Measurements from ENCODE around the gene NGF.
"Not testable (repeated sequence)": the region's sequence is repeated elsewhere in the genome, so short reads cannot be mapped to it uniquely, and the experiment has no call there.

NGF gene

DNA sequence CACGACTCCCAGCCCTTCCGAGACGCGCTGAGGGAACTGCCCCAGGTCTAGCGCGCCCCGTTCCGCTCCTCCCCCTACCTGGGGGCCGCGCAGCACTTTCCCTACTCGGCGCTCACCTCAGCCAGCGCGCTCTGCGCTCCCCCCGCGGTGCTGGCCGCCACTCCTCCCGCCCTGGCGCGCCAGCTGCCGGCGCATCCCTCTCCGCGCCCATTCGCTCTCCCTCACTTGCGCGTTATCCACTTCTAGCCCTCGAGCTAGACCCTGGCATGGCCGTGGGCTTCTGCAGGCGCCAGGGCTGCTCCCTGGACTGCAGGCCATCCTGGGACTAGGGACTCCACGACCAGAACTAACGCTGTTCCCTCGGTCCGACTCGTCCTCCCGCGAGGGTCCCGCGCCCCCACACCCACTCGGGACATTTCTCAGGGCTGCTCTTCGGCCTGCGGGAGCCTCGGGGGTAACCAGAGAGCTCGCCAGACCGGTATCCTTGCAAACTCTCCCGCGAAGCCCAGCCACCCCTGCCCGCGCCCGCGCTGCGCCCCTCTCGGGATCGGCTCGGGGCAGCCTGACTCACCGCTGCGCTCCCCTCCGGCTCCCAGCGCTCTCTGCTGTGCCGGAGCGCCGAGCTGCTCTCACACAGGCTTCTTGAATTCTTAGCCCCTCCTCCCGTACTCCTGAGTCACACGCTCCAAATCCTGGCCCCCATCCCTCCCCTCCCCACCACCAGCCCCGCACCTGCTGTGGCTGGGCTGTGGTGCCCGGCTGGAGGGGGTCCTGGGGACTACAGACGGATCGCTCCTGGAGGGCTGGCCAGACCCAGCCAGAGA, at the start of gene NGF:
TSS of gene NGF (minus strand) at position 617 of the 824 bp plus-strand sequence. CDS start 51,454 bp downstream, outside the sequence.
- in situ Hi-C loops (cut with MboI; ENCODE audit: low sequenced_read_pairs), result no loop called here

DNA sequence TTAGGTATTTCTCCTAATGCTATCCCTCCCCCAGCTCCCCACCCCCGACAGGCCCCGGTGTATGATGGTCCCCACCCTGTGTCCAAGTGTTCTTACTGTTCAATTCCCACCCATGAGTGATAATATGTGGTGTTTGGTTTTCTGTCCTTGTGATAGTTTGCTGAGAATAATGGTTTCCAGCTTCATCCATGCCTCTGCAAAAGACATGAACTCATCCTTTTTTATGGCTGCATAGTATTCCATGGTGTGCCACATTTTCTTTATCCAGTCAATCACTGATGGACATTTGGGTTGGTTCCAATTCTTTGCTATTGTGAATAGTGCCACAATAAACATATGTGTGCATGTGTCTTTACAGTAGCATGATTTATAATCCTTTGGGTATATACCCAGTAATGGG, 45.4 kb upstream of the NGF start:
- in situ Hi-C loops (cut with MboI; ENCODE audit: low sequenced_read_pairs), result not testable (repeated sequence)

DNA sequence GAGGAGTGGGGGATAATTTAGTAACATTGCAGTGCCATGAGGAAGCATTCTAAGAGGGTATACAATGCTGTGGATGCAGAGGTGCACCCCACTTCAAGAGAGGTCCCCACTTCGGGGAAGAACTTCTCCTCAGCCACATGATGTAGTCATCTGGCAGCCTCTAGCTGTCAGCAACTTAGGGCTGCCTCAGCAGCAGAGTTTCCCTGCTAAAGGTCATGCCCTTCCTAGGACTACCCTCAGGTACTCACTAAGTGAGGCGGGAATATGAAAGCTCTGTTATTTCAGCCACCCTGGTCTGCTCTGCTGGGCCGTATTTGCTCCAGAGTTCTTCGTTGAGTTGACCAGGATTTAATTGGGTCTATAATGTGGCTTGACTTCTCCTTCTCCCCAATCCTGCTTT, 41.9 kb upstream of the NGF start:
- in situ Hi-C loops (cut with MboI; ENCODE audit: low sequenced_read_pairs), result no loop called here

DNA sequence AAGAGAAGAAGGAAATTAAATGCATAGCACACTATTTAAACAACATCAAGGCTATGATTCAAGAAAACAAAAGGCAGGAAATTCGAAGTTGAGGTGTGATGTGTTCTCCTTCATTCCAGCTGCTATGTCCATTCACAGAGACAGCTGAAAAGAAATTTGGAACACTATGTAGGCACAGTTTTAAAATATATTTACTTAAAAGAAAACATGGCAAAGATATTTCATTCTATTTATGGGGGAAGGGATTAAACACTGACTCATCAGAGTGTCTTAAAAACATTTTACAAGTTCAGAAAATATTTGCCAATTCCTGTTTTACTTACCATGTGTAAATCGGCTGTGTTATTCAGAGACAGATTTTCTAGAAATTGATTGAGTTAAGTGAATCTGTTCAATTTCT, 39.4 kb upstream of the NGF start:
- in situ Hi-C loops (cut with MboI; ENCODE audit: low sequenced_read_pairs), result no loop called here

DNA sequence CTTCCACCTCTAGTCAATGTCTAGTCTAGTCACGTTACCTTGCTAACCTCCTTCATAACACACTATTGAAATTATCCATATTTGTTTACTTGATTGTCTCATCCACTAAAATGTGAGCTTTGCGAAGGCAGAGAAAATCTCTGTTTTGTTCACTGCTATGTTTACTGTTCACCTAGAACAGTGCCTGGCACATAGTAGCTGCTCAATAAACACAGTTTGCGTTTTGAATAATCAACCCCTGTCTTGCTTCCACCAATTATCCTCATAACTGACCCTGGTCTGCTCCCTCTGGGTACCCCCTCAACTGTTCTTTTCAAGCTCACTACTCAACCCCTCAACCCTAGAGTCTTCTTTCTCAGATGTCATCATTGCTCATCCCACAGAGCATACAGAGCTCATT, 36.5 kb upstream of the NGF start:
- in situ Hi-C loops (cut with MboI; ENCODE audit: low sequenced_read_pairs), result no loop called here

DNA sequence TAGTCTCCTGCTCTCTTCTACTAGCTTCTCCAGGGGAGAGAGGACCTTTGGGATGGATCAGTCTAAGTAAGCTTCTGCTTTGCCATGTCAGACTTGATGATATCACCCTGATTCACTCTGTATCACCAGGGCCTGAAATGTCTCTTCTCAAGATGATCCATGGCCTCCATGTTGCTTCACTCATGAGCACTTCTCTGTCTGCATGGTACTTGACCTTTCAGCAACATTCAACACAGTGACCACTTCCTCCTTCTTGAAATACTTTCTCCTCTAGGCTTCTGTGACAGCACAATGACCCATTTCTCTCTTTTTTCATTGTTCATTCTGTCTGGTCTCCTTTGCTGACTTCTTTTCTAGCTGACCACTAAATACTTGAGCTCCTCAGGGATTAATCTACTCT, 35.3 kb upstream of the NGF start:
- in situ Hi-C loops (cut with MboI; ENCODE audit: low sequenced_read_pairs), result no loop called here

DNA sequence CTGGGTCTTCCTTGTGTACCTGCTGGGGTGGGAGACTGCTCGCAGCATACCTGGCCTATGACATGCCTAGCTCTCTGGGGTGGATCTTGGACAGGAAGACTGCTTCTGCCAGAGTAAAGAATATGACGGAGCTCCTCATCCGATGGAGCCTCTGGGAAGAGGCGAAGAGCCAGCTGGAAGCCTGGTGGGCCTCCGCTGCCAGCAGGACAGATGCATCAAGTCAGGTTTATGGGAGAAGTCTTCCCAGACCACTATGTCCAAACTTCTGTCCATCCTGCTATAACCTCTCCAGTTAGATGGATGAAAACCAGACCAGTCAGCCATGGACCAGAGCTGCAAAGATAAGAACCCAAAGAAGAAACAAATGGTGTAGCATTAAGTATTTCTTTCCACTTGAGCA, 27.7 kb upstream of the NGF start:
- in situ Hi-C loops (cut with MboI; ENCODE audit: low sequenced_read_pairs), result no loop called here

DNA sequence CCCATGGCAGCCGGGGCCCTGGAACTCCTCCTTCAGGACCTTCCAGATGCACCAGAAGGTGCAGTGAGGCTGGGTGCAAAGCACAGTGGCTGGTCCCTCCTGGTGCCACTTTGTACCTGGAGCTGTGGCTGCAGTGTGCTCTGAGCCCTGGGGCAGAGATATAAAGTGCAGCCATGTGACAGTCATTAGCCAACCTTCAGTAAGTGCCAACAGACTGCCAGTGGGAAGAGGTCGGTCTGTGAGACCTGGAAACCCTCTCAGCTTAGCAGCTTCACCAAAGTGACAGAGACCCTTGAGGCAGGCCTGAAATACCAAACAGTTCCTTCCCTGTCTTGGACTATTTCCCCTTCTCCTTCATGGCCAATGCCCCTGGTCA, 26.7 kb upstream of the NGF start:
- in situ Hi-C loops (cut with MboI; ENCODE audit: low sequenced_read_pairs), result no loop called here

DNA sequence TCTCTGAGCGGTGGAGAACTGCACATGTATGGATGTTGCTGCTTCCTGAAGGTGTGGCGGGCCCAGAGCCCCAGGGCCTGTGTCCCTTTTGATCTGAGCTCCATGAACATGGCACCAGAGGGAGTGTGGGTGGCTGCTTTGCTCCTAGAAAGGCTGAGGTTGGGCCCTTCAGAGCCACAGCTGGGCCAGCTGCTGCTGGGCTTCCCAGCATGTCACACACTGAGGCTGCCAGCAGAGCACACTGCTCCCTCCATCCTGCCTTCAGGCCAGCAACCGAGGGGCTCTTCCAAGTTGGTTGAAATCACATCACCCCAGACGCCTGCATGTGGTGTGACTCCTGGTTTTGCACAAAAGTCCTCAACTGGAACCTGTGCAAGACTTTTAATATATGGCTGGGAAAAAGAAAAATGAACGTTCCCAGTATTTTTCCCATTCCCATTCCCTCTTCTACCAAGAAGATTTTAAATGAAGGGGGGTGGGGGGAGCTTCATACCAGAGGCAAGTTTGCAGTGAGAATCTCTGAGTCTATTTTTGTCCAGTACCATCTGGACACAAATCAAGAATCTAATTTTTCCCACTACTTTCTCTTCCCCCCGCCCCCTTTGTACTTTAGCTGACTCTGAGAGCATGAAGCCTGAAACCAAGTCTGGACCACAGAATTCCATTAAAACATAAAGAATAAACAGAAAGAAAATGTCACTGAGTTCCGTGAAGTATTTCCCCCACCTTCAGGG, 26.2 kb upstream of the NGF start:
- in situ Hi-C loops (cut with MboI; ENCODE audit: low sequenced_read_pairs), result no loop called here

DNA sequence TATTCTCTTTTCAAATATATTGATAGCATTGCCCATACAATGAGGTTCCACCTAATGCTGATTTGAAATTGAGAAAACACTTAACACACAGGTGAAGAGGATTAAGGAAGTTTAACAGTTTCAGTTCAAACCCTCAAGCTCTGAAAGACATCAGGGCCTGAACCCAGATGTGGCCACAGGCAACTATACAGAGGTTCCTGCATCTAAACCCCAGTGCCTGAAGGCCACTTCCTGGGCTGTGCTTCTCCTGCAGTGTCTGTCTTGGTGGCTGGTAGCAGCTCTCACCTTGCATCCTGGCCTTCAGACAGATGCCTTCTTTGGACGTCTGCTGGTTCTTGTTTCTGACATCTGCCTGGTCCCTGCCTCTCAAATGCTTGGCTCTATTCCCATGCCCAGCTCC, 25.1 kb upstream of the NGF start:
- in situ Hi-C loops (cut with MboI; ENCODE audit: low sequenced_read_pairs), result no loop called here

DNA sequence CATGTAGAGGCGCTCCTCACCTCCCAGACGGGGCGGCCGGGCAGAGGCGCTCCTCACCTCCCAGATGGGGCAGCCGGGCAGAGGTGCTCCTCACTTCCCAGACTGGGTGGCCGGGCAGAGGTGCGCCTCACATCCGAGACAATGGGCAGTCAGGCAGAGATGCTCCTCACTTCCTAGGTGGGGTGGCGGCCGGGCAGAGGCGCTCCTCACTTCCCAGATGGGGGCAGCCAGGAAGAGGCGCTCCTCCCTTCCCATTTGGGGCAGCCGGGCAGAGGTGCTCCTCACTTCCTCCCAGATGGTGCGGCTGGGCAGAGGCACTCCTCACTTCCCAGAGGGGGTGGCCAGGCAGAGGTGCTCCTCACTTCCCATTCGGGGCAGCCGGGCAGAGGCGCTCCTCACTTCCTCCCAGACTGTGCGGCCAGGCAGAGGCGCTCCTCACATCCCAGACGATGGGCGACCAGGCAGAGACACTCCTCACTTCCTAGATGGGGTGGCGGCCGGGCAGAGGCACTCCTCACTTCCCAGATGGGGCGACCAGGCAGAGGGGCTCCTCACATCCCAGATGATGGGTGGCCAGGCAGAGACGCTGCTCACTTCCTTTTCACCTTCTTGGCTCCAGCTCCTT, 22.6 kb upstream of the NGF start:
- in situ Hi-C loops (cut with MboI; ENCODE audit: low sequenced_read_pairs), result not testable (repeated sequence)

DNA sequence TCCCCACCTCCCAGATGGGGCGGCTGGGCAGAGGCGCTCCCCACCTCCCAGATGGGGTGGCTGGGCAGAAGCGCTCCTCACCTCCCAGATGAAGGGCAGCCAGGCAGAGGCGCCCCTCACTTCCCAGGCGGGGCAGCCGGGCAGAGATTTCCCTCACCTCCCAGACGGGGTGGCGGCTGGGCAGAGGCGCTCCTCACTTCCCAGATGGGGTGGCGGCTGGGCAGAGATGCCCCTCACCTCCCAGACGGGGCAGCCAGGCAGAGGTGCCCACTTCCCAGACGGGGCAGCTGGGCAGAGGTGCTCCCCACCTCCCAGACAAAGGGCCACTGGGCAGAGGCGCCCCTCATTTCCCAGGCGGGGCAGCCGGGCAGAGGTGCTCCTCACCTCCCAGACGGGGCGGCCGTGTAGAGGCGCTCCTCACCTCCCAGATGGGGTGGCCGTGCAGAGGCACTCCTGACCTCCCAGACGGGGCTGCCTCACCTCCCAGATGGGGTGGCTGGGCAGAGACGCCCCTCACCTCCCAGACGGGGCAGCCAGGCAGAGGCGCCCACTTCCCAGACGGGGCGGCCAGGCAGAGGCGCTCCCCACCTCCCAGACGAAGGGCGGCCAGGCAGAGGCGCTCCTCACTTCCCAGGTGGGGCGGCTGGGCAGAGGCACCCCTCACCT, 21.9 kb upstream of the NGF start:
- in situ Hi-C loops (cut with MboI; ENCODE audit: low sequenced_read_pairs), result not testable (repeated sequence)

DNA sequence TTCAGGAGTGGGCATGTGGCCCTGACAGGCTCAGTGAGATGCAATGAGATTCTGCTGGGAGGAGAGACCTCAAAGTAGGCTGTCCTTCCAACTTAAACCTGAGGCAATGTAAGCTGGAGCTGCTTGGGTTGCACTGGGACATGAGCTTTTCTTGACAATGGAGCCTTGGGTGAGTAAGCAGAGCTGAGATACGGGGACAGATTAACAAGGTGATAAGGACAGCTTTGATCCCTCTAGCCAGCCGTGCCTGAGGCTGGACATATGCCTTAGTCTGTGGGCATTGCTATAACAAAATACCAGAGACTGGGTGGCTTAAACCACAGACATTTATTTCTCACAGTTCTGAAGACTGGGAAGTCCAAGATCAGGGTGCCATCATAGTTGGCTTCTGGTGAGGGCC, 18.3 kb upstream of the NGF start:
- in situ Hi-C loops (cut with MboI; ENCODE audit: low sequenced_read_pairs), result no loop called here

DNA sequence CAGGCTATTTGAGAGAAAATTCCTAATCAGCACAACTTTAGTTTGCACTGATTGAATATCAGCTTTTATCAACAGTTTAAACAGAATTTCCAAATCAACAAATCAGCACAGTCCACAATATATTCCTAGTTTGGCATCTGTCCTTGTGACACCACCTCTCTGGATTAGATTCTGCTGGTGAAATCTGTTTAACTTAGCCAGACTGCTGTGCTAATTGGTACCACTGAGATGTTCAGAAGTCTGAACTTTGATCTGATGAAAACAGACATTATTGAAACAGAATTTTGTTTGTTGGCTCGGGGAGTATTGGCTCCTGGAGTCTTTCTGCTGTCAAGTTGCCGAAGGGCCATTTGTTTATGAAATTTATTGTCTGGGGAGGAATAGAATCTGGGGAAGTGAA, 17.0 kb upstream of the NGF start:
- in situ Hi-C loops (cut with MboI; ENCODE audit: low sequenced_read_pairs), result no loop called here

DNA sequence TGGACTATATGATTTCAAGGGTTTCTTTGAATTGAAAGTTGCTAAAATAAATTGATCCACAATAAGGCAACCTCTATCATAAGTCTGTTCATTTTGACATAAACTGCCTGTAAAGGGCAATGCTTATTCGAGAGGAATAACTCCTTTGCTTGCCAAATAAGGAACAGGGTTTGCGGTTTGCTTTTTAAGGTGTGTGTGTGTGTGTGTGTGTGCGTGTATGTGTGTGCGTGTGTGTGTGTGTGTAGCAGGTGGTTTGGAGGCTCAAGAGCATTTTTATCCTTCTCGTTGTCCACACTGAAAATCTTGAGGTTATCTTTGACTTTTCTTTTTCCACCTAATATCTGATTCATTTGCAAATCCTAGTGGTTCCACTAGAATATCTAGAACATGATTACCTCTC, 13.1 kb upstream of the NGF start:
- in situ Hi-C loops (cut with MboI; ENCODE audit: low sequenced_read_pairs), result no loop called here

DNA sequence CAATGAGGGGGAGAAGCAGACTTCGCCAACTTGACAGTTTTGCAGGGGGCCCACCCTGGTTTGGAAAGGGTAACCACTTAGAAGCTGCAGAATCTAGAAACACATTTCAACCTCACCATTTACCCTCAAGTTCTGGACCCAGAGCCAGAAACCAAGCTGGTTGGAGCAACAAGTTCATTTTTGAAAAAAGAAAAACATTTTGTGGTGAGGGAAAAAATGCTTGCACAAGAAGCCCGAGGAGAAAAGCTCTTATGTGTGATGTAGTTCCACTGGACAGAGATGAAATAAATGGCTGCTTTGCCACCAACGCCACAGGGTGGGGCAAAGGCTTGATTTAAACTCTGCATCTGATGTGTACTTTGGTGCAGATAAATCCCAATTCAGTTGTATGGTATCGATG, 10.6 kb upstream of the NGF start:
- in situ Hi-C loops (cut with MboI; ENCODE audit: low sequenced_read_pairs), result no loop called here

DNA sequence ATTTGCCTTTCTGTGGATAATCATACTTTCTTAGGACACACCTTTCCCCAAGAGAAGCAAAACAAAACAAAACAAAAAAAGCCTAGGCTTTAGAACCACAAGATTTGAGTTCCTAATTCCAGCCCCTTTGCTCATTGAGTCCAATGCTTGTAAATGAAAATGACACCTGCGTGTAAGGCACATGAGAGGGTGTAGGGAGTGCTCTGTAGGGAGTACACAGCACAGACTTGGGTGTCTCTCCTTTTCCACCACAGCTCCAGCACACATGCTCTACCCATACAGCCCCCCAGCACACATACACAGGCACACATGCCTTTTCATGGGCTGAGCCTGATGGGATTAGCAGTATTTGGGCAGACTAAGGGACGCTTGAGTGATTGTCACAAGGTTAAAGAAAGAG, 9.2 kb upstream of the NGF start:
- in situ Hi-C loops (cut with MboI; ENCODE audit: low sequenced_read_pairs), result no loop called here

DNA sequence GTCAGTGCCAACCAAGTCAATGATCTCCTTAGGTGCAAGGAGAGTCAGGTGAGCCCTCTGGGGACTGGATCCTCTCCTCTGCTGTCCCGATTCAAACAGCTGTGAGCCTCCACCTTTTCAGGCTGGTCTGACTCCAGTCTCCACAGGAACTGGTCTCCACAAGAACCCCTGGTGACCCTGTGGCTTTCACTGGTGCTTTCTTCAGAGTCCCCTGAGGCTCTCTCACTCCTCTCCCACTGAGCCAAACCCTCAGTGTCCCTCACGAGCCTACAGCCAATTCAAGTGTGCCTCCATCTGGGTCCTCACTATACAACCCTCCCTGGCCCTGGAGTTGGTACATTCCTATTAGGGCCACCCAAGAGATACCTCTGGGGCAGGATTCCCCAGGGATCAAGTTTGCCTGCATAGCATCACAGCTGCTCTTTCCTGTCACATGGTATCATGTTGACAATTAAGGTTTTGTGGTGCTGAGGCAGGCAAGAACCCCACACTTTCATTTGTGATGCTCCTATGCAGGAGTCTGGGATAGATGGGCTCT, 5.2 kb upstream of the NGF start:
- in situ Hi-C loops (cut with MboI; ENCODE audit: low sequenced_read_pairs), result no loop called here

DNA sequence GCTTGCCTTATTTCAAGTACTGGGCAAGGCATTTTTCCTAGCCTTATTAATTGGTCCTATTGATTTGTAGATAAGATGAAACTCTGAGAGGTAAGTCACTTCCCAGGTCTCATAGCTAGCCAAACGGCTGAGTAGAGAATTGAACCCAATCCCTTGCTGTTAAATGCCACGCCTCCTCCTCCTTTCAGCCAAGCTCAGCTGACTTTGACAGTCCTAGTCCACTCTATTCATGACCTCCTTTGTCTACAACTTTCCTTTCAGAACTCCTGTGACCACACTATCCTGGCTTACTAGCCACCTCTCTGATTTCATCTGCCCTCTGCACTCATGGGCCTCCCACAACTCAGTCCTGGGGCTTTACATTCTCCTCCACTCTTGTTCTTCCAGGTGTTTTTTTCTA, 3.9 kb upstream of the NGF start:
- in situ Hi-C loops (cut with MboI; ENCODE audit: low sequenced_read_pairs), result no loop called here

DNA sequence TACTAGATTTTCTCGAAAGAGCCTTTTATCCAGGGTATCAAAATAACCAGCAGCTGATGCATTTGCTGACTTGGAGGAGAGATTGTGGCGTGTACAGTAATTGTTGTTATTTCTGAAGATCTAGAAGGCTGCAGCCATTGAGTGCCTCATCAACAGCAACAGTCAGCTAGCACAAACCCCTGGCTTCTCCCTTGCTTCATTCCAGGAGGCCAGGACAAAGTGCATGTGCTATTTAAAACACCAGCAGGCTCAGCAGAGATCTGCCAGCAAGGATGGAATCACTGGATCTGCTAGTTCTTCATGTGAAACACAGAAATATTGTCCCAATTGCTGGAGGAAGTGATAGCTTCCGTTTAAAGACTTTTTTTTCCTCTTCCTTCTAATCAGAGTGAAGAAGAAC, 2.8 kb upstream of the NGF start:
- in situ Hi-C loops (cut with MboI; ENCODE audit: low sequenced_read_pairs), result no loop called here

DNA sequence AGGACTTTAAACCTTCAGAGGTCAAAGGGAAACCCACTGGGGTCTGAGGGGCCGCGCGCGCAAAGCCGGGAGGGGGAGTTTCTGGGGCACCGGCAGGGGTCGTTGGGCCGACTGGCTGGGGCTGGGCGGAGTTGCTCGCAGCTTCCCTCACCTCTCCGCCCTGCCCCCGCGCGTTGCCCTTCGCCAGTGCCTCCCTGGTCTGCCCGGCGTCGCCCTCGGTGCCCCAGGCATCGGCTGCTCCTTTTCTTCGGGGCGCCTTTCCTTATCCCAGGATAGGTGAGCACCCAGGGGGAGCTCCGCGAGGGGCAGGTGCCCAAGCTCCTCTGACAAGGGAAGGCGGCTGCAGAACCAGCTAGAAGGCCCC, 390 bp upstream of the NGF start:
- in situ Hi-C loops (cut with MboI; ENCODE audit: low sequenced_read_pairs), result no loop called here
